Measurements from ENCODE around the gene TMEM200B.
"Not testable (repeated sequence)": the region's sequence is repeated elsewhere in the genome, so short reads cannot be mapped to it uniquely, and the experiment has no call there.

TMEM200B gene

DNA sequence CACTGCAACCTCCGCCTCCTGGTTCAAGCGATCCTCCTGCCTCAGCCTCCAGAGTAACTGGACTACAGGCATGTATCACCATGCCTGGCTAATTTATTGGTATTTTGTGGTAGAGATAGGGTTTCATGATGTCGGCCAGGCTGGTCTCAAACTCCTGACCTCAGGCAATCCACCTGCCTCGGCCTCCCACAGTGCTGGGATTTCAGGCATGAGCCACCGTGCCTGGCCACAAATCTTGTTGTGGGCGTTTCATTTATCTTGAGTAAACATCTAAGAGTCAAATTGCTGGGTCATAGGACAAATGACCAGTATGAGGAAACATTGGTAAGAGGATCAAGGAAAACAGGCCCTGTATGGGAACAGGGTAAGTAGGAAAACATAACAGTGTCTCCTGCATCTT is 17.9 kb downstream of the TMEM200B start:
- no peak for DNase-seq

DNA sequence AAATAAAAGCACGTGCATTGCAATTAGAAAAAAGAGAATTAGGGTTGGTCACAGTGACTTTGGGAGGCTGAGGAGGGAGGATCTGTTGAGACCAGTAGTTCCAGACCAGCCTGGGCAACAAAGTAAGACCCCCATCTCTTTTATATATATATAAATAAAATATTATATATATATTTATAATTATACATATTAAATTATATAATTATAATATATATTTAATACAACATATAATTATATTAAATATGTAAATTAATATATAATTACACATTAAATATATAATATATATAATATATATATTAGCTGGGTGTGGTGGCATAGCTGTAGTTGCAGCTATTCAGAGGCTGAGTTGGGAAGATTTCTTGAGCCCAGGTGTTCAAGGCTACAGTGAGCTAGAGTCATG is 23.2 kb downstream of the TMEM200B start:
- no peak for DNase-seq

DNA sequence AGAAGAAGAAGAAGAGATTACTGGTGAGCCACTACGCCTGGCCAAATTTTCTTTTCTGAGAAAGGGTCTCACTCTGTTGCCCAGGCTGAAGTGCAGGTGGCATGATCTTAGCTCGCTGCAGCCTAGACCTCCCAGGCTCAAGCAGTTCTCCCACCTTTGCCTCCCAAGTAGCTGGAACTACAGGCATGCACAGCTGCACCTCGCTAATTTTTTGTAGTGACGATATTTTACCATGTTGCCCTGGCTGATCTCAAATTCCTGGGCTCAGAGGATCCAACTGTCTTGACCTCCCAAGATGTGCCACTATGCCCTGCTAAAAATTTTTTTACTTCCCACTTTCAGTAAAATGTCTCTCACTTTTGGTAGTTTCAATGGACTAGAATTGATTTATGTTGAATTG is 24.4 kb downstream of the TMEM200B start:
- DNase-seq: no peak

DNA sequence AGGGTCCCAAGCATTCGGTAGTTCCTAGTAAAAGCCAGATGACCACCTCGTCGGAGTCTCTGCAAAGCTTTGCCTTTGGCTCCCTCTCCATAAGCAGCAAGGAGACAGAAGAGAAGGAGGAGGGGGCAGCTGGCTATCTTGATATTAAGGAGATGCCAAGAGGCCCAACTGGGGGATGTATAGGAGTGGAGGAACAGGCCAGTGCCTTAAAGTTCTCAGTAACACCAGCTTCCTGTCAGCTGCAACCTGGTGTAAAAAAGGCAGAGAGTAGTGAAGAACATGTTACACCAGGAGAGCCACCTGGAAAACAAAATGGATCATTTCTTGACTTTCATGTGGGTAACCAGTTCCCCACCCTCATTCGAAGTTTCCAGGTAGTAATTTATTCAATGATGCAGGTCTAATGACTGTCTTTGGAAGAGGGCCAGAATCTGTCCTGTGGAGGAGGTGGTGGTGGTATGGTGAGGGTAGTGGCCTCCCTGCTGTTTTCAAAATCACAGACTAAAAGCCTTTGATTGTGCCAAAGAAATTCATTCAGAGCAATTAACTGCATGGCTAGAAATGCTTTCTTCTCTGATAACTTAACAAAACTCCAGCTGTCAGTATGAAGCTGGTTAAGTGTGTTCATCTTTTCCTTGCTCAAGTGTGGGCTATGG is 27.3 kb downstream of the TMEM200B start:
- no peak for DNase-seq

DNA sequence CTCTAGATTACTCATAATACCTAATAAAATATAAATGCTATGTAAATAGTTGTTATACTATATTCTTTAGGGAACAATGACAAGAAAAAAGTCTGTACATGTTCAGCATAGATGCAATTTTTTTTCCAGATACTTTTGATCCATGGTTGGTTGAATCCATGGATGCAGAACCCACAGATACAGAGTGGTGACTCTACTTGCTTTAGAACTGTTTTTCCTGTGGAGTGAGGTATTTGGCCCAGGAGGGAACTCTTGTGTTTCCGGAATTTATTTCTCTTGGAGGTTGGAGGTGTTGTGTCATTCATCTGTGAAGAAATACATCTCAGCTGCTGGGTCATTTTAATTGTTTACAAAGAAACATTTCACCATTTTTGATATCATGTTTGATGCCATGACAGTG is 28.7 kb downstream of the TMEM200B start:
- DNase-seq: no peak

DNA sequence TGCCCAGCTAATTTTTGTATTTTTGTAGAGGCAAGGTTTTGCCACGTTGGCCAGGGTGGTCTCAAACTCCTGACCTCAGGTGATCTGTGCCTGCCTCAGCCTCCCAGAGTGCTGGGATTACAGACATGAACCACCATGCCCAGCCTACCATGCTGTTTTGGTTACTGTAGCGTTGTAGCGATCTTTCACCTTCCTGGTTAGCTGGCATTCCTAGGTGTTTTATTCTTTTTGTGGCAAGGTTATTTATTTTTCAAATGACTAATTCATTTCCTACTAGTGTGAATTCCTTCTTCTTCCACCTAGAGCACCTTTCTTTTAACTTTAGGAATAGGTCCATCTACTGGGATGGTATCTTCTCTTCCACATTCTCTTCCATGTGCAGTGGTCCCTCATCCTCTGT is 29.3 kb downstream of the TMEM200B start:
- no peak for DNase-seq

DNA sequence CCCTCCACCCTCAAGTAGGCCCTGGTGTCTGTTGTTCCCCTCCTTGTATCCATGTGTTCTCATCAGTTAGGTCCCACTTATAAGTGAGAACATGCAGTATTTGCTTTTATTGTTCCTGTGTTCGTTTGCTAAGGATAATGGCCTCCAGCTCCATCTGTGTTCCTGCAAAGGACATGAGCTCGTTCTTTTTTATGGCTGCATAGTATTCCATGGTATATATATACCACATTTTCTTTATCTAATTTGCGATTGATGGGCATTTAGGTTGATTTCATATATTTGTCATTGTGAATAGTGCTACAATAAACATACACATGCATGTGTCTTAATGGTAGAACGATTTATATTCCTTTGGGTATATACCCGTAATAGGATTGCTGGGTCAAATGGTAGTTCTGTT is 31.0 kb downstream of the TMEM200B start:
- DNase-seq: not testable (repeated sequence)

DNA sequence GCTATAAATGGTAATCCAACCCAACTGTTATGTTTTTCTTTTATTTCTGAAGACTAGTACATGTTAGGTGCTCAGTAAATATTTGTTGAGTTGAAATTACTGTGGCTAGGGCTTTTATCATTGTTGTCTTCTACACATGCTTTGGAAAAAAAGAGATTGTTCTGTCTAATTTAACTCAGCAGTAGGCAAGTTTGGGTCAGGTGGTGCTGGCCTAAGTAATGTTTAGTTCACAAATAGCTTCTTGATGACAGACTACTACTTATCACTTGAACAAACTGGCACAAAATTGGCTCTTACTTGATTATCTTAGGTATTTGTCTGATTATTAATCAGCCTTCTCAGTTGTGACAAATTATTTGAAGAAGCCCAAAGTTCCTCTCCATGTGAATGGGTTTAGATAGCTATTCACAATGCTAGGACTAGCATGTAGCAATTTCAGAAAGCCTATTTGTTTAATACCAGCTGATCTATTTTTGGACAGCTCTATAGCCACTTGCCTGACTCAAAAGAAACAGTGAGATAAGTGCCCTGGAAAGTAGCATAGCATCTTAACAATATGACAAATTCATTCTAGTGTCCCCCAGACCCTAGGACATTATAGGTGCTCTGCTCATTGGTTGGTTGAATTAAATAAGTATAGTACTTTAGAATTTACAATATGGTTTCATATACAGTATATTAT is 32.6 kb downstream of the TMEM200B start:
- no peak for DNase-seq

DNA sequence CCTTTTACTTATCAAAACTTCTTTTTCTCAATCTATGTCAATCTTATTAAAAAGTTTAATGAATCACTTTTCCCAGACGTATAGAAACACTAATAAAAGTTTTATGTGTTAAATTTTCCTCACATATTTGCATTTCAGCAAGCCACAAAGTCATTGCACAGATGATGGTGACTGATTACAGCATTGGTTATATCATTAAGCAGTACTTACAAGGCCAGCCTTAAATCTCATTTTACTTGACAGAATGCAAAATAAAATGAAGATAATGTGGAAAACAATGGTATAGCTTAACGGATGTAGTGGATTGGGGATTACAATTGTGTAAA is 39.5 kb downstream of the TMEM200B start:
- no peak for DNase-seq

DNA sequence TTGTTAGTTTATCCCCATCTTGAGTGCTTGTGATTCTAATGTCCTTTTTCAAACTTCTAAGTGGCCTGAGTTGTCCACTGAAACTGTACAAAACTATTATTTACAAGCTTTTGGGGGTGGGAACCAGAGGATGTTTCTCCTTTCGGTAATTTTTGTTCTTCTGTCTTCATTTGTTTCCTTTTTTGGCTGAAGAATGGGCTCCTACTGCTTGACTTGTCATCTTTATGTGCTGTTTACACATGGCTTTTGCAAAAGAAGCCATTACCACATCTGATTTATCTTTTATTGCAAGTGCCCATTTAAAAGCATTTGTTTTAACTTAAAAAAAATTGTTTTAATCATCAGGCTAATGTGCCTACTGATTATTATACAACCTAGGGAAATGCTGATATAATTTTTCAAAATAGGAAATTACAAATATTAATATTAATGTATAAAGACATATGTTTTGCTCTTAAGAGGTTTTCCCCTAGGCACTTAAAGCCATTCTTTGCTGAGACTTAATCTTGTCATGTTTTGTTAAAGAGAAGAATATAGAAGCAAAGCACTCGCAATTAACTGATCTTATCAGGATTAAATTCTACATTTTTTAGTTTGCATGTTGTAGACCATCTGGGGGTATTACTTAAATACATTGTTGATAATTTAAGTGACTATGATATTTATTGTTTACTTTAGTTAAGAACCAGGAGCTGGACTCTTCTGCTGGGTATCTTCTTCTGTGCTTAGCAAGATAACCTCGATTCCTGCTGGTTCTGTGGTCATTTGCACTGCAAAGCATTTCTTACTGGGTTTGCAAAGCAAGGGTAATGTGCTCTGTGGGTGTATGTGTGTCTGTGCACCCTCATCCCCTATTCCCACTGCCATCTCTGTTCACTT is 40.1 kb downstream of the TMEM200B start:
- DNase-seq: no peak

DNA sequence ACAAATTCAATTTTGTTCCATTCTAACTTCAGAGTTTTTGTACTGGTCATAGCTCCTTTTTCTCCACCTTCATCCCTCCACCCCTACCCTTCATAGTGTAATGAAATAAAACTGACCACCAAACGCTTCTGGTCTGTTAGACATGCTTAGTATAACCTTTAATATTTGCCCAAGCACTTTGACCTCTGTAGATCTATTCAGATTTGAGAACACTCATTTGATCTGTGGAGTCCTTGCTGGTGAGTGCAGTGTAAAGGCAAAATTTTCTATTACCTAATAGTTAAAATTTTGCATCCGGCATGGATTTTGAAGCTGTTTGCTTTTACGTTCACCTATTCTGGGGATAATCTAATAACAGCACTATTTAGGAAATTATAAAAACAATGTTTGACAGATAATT is 41.2 kb downstream of the TMEM200B start:
- DNase-seq: no peak

DNA sequence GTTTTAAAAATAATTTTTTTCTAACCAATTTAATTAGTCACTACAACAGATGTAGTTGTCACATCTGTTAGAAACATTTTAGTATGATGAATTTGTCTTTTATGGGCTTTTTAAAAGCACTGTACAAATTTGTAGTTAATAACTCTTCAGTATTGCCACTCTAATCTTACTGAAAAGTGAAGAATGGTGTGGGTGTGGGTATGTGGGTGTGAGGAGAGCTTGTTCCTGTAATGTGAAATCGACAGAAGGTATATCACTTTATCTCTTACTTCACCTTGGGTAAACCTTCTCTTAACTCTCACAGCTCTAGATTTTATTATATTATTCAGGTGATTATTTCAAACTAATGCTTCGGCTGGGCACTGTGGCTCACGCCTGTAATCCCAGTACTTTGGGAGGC is 42.5 kb downstream of the TMEM200B start:
- no peak for DNase-seq

DNA sequence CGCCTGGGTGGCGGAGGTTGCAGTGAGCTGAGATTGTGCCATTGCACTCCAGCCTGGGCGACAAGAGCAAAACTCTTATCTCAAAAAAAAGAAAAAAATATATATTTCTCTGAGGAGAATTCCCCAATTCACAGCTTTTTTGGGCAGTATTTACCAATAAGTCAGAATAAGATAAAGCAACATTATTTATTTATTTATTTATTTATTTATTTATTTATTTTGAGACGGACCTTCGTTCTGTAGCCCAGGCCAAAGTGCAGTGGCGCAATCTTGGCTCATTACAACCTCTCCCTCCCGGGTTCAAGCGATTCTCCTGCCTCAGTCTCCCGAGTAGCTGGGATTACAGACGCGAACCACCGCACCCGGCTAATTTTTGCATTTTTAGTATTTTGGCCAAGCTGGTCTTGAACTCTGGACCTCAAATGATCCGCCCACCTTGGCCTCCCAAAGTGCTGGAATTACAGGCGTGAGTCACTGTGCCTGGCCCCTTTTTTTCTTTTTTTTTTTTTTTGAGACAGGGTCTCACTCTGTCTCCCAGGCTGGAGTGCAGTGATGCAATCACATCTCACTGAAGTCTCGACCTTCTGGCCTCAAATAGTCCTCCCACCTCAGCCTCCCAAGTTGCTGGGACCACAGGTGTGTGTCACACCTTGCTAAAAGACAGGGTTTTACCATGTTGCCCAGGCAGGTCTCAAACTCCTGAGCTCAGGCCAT is 43.6 kb downstream of the TMEM200B start:
- DNase-seq: not testable (repeated sequence)

DNA sequence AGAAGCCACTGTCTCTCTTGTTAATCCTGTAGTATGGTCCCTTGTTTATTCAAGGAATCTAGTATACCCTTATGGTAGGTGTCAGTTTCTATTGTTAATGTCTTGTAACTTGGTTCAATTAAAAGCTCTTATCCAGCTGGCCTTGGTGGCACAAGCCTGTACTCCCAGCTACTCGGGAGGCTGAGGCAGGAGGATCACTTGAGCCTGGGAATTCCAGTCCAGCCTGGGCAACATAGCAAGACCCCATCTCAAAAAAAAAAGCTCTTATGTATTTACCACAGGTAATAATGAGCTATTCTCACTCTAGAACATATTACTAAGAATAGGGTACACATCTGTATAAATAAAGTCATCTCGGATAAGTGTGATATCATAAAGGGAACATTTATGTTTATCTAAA is 46.5 kb downstream of the TMEM200B start:
- no peak for DNase-seq

All from RPMI8226 (cell line).